PC-3 (cell line): Measurements from ENCODE around the gene CHPT1. TPM values are rescaled to one million over a fixed set of nuclear protein-coding genes. Genes with fewer than 3 reads are reported as not detected.

Experiments
- ATAC-seq: fragments of 200-7000 bp; cut with Tn5 transposase; 2 replicates; pipeline ENCODE4 v1.9.1; 2020; ENCODE audit warnings: mild to moderate bottlenecking, moderate library complexity
- Bru-seq: library from RNA; stranded (reverse); fragments of 400-500 nt; gene quantifications from one replicate; lab custom pipeline; 2021; lab: Mats Ljungman, UMichigan
- BruChase-seq, 2 experiments: library from RNA; stranded (reverse); fragments of 400-500 nt; gene quantifications; one replicate each; lab custom pipeline; 2021; lab: Mats Ljungman, UMichigan
- BruUV-seq: library from RNA; stranded (reverse); fragments of 400-500 nt; replicated peaks from 2 replicates; lab custom pipeline; 2021; lab: Mats Ljungman, UMichigan
- CTCF ChIA-PET: fragments of 300-600 bp; sonication (Branson Sonifier 250); formaldehyde crosslinking; loops from one replicate; lab custom pipeline; 2022; ENCODE audit warnings: antibody characterized with exemption; lab: Charles Lee
- POLR2A ChIA-PET: fragments of 300-600 bp; sonication (Branson Sonifier 250); formaldehyde crosslinking; loops from one replicate; lab custom pipeline; 2022; ENCODE audit warnings: antibody characterized with exemption; ENCODE audit not compliant: unreplicated experiment; lab: Charles Lee
- DNase-seq: peaks from one replicate; pipeline ENCODE4 v3.0.0-alpha.2; 2015
- H2AFZ ChIP-seq: fragments of 300-600 bp; sonication (generic); 2 replicates; pipeline ENCODE4 v1.6.0; 2016; ENCODE audit warnings: antibody characterized with exemption, low read length
- H3F3A ChIP-seq: fragments of 300-600 bp; sonication (generic); one replicate; pipeline ENCODE4 v1.6.0; 2017; ENCODE audit warnings: antibody characterized with exemption, low read length, control low read depth, mild to moderate bottlenecking; ENCODE audit not compliant: unreplicated experiment
- H3K27ac ChIP-seq: fragments of 300-600 bp; sonication (generic); 2 replicates; pipeline ENCODE4 v1.5.1; 2016; ENCODE audit warnings: mild to moderate bottlenecking, low read length
- H3K27me3 ChIP-seq: fragments of 300-600 bp; sonication (generic); 2 replicates; pipeline ENCODE4 v1.6.1; 2016; ENCODE audit warnings: low read length, mixed read lengths
- H3K36me3 ChIP-seq: fragments of 300-600 bp; sonication (generic); 2 replicates; pipeline ENCODE4 v1.6.1; 2016; ENCODE audit warnings: low read depth, mixed run types, low read length, mixed read lengths
- H3K4me1 ChIP-seq: fragments of 300-600 bp; sonication (generic); 2 replicates; pipeline ENCODE4 v1.5.1; 2016; ENCODE audit warnings: low read length; ENCODE audit not compliant: insufficient read depth
- H3K4me2 ChIP-seq: fragments of 300-600 bp; sonication (generic); 2 replicates; pipeline ENCODE4 v1.6.0; 2016; ENCODE audit warnings: low read length
- H3K4me3 ChIP-seq: fragments of 300-600 bp; sonication (generic); 2 replicates; pipeline ENCODE4 v1.5.1; 2016; ENCODE audit warnings: mild to moderate bottlenecking, low read length, mixed read lengths
- H3K79me2 ChIP-seq: fragments of 300-600 bp; sonication (generic); 2 replicates; pipeline ENCODE4 v1.6.1; 2017; ENCODE audit warnings: low read length, mixed read lengths
- H3K9ac ChIP-seq: fragments of 300-600 bp; sonication (generic); 2 replicates; pipeline ENCODE4 v1.6.0; 2016; ENCODE audit warnings: mild to moderate bottlenecking, low read length
- H3K9me2 ChIP-seq: fragments of 300-600 bp; sonication (generic); replicated peaks from 2 replicates; pipeline ENCODE4 v1.6.1; 2016; ENCODE audit warnings: mixed run types, low read length, mixed read lengths
- H3K9me3 ChIP-seq: fragments of 300-600 bp; sonication (generic); 2 replicates; pipeline ENCODE4 v1.6.1; 2016; ENCODE audit warnings: low read length, mixed read lengths
- H4K20me1 ChIP-seq: fragments of 300-600 bp; sonication (generic); 2 replicates; pipeline ENCODE4 v1.6.1; 2016; ENCODE audit warnings: low read length, mixed read lengths
- EZH2 ChIP-seq: fragments of 300-600 bp; sonication (generic); IDR thresholded peaks from one replicate; pipeline ENCODE4 v1.6.1; 2017; ENCODE audit warnings: antibody characterized with exemption, mild to moderate bottlenecking, low read length; ENCODE audit not compliant: unreplicated experiment
- EZH2phosphoT487 ChIP-seq: fragments of 300-600 bp; sonication (generic); IDR thresholded peaks from 2 replicates; pipeline ENCODE4 v1.6.1; 2018; ENCODE audit warnings: mild to moderate bottlenecking, antibody characterized with exemption, low read length, borderline replicate concordance
- intact Hi-C: fragments of 100-400 bp; cut with micrococcal nuclease; formaldehyde crosslinking; loops from 2 replicates; pipeline ENCODE4 v1.9.0; 2023
- long read RNA-seq: library from polyadenylated mRNA; unstranded; transcript quantifications from one replicate; pipeline ENCODE4 v2.0.0, GENCODE V29; 2021; ENCODE audit not compliant: unreplicated experiment
- total RNA-seq: library from RNA; depleted of rRNA; stranded (reverse); fragments of >200 nt; gene quantifications from 2 replicates; pipeline ENCODE4 v1.2.3, GENCODE V29; 2014; rRNA removed
- TF ChIP-seq, protein P1 (sequence below): fragments of 300-600 bp; sonication (generic); conservative IDR thresholded peaks from 2 replicates; pipeline ENCODE4 v1.5.1; 2017; ENCODE audit warnings: antibody characterized with exemption, low read depth, mild to moderate bottlenecking, low read length

CHPT1 gene
- total RNA-seq = 55.3 and 56.2 TPM in 2 replicates
- Bru-seq, nascent RNA = percentile 61 among the genes with signal in this experiment
- BruChase-seq, experiment 1, labeled RNA remaining after a 6-hour chase = percentile 55 among the genes with signal in this experiment
- BruChase-seq, experiment 2, labeled RNA remaining after a 2-hour chase = percentile 59 among the genes with signal in this experiment
- long read RNA-seq, transcript CHPT1-205 (8 exons, 2,001 nt) = minor isoform, 7 of 89 reads
- long read RNA-seq, transcript CHPT1-201 (9 exons, 1,585 nt) = major isoform, 51 of 89 reads
- long read RNA-seq, partial matches to known transcripts = 4 of 89 reads
- long read RNA-seq, other reads (novel, unspliced or antisense) = 26 of 89 reads

DNA sequence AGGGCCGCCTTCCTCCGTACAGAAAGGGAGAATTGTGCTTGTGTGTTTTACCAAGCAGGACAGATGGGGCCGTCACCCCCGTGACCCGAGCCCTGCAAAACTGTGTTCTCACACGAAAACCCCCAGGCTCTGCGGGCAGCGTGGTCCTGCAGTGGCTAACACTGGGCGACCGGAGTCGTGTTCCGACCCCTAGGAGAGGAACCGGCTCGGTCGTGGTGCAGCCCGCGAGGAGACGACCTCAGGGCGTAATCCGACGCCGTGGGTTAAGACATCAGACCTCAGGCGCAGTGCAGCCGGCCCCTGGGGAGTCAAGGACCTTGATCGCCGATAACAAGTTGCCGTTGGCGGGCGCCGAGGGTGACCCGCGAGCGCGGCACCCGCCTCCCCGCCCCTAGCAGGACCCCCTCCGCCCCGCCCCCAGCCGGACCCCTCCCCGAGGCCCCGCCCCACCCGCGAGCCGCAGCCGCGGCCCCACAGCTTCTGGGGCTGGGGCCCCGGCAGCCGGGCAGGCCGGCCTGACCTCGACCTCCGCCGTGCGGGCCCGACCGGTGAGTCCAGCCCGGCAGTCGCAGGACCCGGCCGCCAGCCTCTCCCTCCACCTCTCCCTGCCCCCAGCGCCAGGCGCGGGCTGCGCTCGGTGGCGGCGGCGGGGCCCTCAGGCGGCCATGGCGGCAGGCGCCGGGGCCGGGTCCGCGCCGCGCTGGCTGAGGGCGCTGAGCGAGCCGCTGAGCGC lies at the start of gene CHPT1:
CHPT1 (plus strand) TSS at position 444 of the 733 bp plus-strand sequence; CDS start at position 666, 222 bp downstream.
- peaks cover 12% of the 10 kb centered on the region for H3K4me1 ChIP-seq
- peak within 1 kb of the TSS; percentile 90 for H3K4me2 ChIP-seq
- H3K36me3 ChIP-seq = no peaks in the 10 kb centered on the region
- DNase-seq (peak; percentile 47), ATAC-seq (peak; percentile 70)
- intact Hi-C loops = loop anchor here (5.0 kb wide), 1 partner anchor 135 kb away; the partner anchor contains the start of gene GNPTAB
- peaks cover 34% of the 10 kb centered on the region for H3K79me2 ChIP-seq
- H3K9me2 ChIP-seq = no peaks in the 10 kb centered on the region
- ChIA-PET CTCF (no interaction called here), POLR2A (no interaction called here)
- TF ChIP-seq EZH2phosphoT487 = no peak
- TF ChIP-seq, protein P1, sequence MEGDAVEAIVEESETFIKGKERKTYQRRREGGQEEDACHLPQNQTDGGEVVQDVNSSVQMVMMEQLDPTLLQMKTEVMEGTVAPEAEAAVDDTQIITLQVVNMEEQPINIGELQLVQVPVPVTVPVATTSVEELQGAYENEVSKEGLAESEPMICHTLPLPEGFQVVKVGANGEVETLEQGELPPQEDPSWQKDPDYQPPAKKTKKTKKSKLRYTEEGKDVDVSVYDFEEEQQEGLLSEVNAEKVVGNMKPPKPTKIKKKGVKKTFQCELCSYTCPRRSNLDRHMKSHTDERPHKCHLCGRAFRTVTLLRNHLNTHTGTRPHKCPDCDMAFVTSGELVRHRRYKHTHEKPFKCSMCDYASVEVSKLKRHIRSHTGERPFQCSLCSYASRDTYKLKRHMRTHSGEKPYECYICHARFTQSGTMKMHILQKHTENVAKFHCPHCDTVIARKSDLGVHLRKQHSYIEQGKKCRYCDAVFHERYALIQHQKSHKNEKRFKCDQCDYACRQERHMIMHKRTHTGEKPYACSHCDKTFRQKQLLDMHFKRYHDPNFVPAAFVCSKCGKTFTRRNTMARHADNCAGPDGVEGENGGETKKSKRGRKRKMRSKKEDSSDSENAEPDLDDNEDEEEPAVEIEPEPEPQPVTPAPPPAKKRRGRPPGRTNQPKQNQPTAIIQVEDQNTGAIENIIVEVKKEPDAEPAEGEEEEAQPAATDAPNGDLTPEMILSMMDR = no peak
- no peak for TF ChIP-seq EZH2
- H3K9me3 ChIP-seq = no peaks in the 10 kb centered on the region
- H2AFZ ChIP-seq = peak within 1 kb of the TSS; percentile 96
- peak within 1 kb of the TSS; percentile 89 for H3K4me3 ChIP-seq
- no peaks in the 10 kb centered on the region for H3F3A ChIP-seq
- H4K20me1 ChIP-seq = no peaks in the 10 kb centered on the region
- no peak within 1 kb of the TSS for H3K27ac ChIP-seq
- no TSS peak for BruUV-seq
- peak within 1 kb of the TSS; percentile 73 for H3K9ac ChIP-seq
- H3K27me3 ChIP-seq = no peaks in the 10 kb centered on the region

GRCh38 chr12:101647711-101648110 lies 49.7 kb upstream of the CHPT1 start:
- Histone ChIP-seq H3K27ac (no peak overlapping the region), H2AFZ (no peak overlapping the region), H3F3A (no peaks in the 10 kb centered on the region), H3K4me1 (no peaks in the 10 kb centered on the region), H3K36me3 (no peaks in the 10 kb centered on the region), H3K4me3 (no peak overlapping the region), H3K4me2 (no peak overlapping the region), H4K20me1 (no peaks in the 10 kb centered on the region), H3K9me2 (no peaks in the 10 kb centered on the region), H3K79me2 (no peaks in the 10 kb centered on the region), H3K9ac (no peak overlapping the region), H3K9me3 (no peaks in the 10 kb centered on the region), H3K27me3 (peaks cover 43% of the 10 kb centered on the region)
- CTCF ChIA-PET = no interaction called here
- intact Hi-C loops = no loop called here
- BruUV-seq = no TSS peak
- no peak for DNase-seq
- POLR2A ChIA-PET = no interaction called here
- ATAC-seq = no peak
- TF ChIP-seq EZH2phosphoT487 (no peak), EZH2 (no peak)
- TF ChIP-seq, protein P1 = no peak
